ENCODE results near the gene FNIP1.

DNA sequence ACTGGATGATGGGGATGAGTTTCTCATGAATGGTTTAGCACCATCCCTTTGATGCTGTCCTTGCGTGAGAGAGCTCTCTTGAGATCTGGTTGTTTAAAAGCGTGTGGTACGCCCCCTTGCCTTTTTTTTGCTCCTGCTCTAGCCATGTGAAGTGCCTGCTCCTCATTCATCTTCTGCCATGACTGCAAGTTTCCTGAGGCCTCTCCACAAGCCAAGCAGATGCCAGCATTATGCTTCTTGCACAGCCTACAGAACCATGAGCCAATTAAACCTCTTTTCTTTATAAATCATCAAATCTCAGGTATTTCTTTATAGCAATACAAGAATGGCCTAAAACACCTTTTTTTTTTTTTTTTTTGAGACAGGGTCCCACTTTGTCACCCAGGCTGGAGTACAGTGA is 32.8 kb downstream of the FNIP1 start:
- TF ChIP-seq EZH2 (IDR thresholded peaks at IDR 0.05; ENCODE audit: borderline replicate concordance) (no peak), CTCF (IDR thresholded peaks at IDR 0.05; ENCODE audit: poor library complexity) (no peak), EZH2phosphoT487 (IDR thresholded peaks at IDR 0.05; ENCODE audit: low read depth, severe bottlenecking, unreplicated experiment) (no peak)

Measured in hepatocyte (in vitro differentiated cells).